ENCODE measurements around the gene PHYHIPL.

PHYHIPL gene

GRCh38 chr10:59172567-59172966 is 3.9 kb upstream of the PHYHIPL start:
- H3K27ac ChIP-seq (ENCODE audit: low read length), result no peak overlapping the region
- TF ChIP-seq CTCF (IDR thresholded peaks at IDR 0.05; ENCODE audit: low read length) (no peak), EZH2phosphoT487 (IDR thresholded peaks at IDR 0.05; ENCODE audit: low read length) (no peak), EZH2 (optimal IDR thresholded peaks at IDR 0.05; ENCODE audit: low read depth, low read length) (no peak)
- no peaks in the 10 kb centered on the region for H3K36me3 ChIP-seq (replicated peaks; ENCODE audit: insufficient read depth, low read length)
- H2AFZ ChIP-seq (ENCODE audit: low read length), result no peak overlapping the region
- H3F3A ChIP-seq (ENCODE audit: insufficient read depth, low read length), result no peaks in the 10 kb centered on the region
- H3K79me2 ChIP-seq (ENCODE audit: low read length), result no peaks in the 10 kb centered on the region
- H3K9me2 ChIP-seq (replicated peaks; ENCODE audit: insufficient read depth, low read length), result no peaks in the 10 kb centered on the region
- H3K4me3 ChIP-seq (ENCODE audit: low read length), result no peak overlapping the region
- DNase-seq, result no peak
- no peaks in the 10 kb centered on the region for H3K9me3 ChIP-seq (replicated peaks; ENCODE audit: insufficient read depth, low read length)
- no peak overlapping the region for H3K4me2 ChIP-seq (ENCODE audit: low read depth, low read length)
- no peaks in the 10 kb centered on the region for H3K27me3 ChIP-seq (replicated peaks; ENCODE audit: insufficient read depth, low read length)
- H3K4me1 ChIP-seq (ENCODE audit: low read length), result no peaks in the 10 kb centered on the region
- H3K9ac ChIP-seq (ENCODE audit: low read length), result no peak overlapping the region
- no peaks in the 10 kb centered on the region for H4K20me1 ChIP-seq (ENCODE audit: insufficient read depth, low read length)

- Histone ChIP-seq H3K27ac (ENCODE audit: low read length) (no peak overlapping the region), H3K4me2 (ENCODE audit: low read depth, low read length) (no peak overlapping the region), H3F3A (ENCODE audit: insufficient read depth, low read length) (no peaks in the 10 kb centered on the region), H3K36me3 (replicated peaks; ENCODE audit: insufficient read depth, low read length) (no peaks in the 10 kb centered on the region), H3K9me2 (replicated peaks; ENCODE audit: insufficient read depth, low read length) (no peaks in the 10 kb centered on the region), H3K9ac (ENCODE audit: low read length) (no peak overlapping the region), H3K9me3 (replicated peaks; ENCODE audit: insufficient read depth, low read length) (no peaks in the 10 kb centered on the region), H3K4me1 (ENCODE audit: low read length) (no peaks in the 10 kb centered on the region), H4K20me1 (ENCODE audit: insufficient read depth, low read length) (no peaks in the 10 kb centered on the region), H2AFZ (ENCODE audit: low read length) (no peak overlapping the region), H3K79me2 (ENCODE audit: low read length) (no peaks in the 10 kb centered on the region), H3K4me3 (ENCODE audit: low read length) (no peak overlapping the region), H3K27me3 (replicated peaks; ENCODE audit: insufficient read depth, low read length) (no peaks in the 10 kb centered on the region)
- no peak for DNase-seq
- TF ChIP-seq EZH2 (optimal IDR thresholded peaks at IDR 0.05; ENCODE audit: low read depth, low read length) (no peak), EZH2phosphoT487 (IDR thresholded peaks at IDR 0.05; ENCODE audit: low read length) (no peak), CTCF (IDR thresholded peaks at IDR 0.05; ENCODE audit: low read length) (no peak)
Measured at GRCh38 chr10:59173414-59173813, 3.0 kb upstream of the PHYHIPL start.

- no peak overlapping the region for H3K4me2 ChIP-seq (ENCODE audit: low read depth, low read length)
- no peak for DNase-seq
Measured at GRCh38 chr10:59175538-59176240, 754 bp upstream of the PHYHIPL start.

More at GRCh38 chr10:59175538-59176240, 754 bp upstream of the PHYHIPL start:
- H3K27ac ChIP-seq (ENCODE audit: low read length), result no peak overlapping the region
- H4K20me1 ChIP-seq (ENCODE audit: insufficient read depth, low read length), result no peaks in the 10 kb centered on the region
- TF ChIP-seq CTCF (IDR thresholded peaks at IDR 0.05; ENCODE audit: low read length), result no peak
- TF ChIP-seq EZH2phosphoT487 (IDR thresholded peaks at IDR 0.05; ENCODE audit: low read length), result no peak
- TF ChIP-seq EZH2 (optimal IDR thresholded peaks at IDR 0.05; ENCODE audit: low read depth, low read length), result no peak
- H3K4me3 ChIP-seq (ENCODE audit: low read length), result no peak overlapping the region
- H3K4me1 ChIP-seq (ENCODE audit: low read length), result no peaks in the 10 kb centered on the region
- no peaks in the 10 kb centered on the region for H3K9me3 ChIP-seq (replicated peaks; ENCODE audit: insufficient read depth, low read length)
- H3K36me3 ChIP-seq (replicated peaks; ENCODE audit: insufficient read depth, low read length), result no peaks in the 10 kb centered on the region
- no peaks in the 10 kb centered on the region for H3K27me3 ChIP-seq (replicated peaks; ENCODE audit: insufficient read depth, low read length)
- H2AFZ ChIP-seq (ENCODE audit: low read length), result no peak overlapping the region
- H3K79me2 ChIP-seq (ENCODE audit: low read length), result no peaks in the 10 kb centered on the region
- H3K9ac ChIP-seq (ENCODE audit: low read length), result no peak overlapping the region
- H3F3A ChIP-seq (ENCODE audit: insufficient read depth, low read length), result no peaks in the 10 kb centered on the region
- H3K9me2 ChIP-seq (replicated peaks; ENCODE audit: insufficient read depth, low read length), result no peaks in the 10 kb centered on the region

Measured in MM.1S (cell line).